ENCODE data around the gene ISYNA1.

DNA sequence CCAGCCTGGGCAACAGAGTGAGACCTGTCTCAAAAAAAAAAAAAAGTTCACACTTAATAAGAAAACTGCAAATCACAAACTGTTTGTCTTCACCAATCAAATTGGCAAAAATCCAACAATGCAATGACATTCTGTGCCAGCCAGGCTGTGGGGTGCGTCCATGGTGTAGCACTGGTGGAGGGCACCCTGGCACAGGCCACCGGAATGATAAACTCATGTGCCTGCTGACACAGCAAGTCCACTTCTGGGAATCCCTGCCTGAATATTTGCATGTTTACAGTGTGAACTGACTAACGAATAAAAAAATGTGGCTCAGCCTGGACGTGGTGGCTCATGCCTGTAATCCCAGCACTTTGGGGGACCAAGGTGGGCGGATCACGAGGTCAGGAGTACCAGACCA lies 38.9 kb downstream of the ISYNA1 start:
- no peak for TF ChIP-seq POLR2A (IDR thresholded peaks at IDR 0.05)
- TF ChIP-seq, protein P1, sequence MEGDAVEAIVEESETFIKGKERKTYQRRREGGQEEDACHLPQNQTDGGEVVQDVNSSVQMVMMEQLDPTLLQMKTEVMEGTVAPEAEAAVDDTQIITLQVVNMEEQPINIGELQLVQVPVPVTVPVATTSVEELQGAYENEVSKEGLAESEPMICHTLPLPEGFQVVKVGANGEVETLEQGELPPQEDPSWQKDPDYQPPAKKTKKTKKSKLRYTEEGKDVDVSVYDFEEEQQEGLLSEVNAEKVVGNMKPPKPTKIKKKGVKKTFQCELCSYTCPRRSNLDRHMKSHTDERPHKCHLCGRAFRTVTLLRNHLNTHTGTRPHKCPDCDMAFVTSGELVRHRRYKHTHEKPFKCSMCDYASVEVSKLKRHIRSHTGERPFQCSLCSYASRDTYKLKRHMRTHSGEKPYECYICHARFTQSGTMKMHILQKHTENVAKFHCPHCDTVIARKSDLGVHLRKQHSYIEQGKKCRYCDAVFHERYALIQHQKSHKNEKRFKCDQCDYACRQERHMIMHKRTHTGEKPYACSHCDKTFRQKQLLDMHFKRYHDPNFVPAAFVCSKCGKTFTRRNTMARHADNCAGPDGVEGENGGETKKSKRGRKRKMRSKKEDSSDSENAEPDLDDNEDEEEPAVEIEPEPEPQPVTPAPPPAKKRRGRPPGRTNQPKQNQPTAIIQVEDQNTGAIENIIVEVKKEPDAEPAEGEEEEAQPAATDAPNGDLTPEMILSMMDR (IDR thresholded peaks at IDR 0.05), result no peak

Measured in adrenal gland (tissue), 5 donors.